ENCODE results near the gene CIDEB.

The CIDEB gene

DNA sequence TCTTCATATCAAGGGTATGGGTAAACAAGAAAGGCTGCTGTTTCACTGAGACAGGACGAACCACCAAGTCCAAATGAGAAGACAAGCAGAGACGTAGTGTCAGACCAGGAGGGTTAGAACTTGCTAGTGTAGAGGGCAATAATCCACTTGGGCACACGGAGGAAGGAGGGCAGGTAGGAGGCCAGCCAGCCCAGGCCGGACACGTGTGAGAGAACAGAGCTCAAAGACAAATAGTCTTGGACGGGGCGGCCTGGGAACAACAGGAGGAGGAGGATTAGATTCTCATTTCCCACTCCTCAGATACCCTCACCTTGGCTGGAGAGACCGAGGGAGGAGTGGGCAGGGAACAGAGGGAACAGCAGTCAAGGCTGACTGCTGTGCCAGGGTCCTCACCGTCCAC lies 17.0 kb downstream of the CIDEB start:
- DNase-seq (ENCODE audit: low spot score), result no peak

DNA sequence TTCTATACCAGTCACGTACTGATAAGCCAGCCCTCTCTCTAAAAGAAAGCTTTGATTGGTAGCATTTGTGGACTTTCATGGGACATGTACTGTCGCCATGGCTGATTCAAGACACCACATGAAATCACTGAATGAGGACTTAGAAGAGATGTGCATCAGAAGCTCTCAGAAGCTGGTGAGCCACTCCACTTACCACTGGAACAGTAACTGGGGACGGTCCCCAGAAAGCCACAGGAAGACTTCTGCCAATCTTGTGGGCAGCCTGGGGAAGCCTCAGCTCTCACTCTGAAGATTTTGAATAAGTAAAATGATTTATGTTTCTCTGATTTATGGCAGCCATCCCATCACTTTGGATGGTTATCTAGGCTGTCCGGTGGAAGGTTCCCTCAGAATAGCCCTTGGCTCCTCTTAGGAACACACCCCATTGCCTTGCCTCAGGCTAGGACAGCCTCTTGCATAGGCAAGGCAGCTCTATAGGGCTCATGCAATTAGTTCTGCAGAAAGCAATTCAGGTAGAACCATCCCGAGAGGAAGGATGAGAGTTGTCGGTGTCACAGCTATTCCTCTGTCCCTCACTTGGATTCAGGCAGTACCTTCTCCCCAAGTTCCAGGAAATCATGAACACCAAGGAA lies 18.0 kb downstream of the CIDEB start:
- no peak for DNase-seq (ENCODE audit: low spot score)

DNA sequence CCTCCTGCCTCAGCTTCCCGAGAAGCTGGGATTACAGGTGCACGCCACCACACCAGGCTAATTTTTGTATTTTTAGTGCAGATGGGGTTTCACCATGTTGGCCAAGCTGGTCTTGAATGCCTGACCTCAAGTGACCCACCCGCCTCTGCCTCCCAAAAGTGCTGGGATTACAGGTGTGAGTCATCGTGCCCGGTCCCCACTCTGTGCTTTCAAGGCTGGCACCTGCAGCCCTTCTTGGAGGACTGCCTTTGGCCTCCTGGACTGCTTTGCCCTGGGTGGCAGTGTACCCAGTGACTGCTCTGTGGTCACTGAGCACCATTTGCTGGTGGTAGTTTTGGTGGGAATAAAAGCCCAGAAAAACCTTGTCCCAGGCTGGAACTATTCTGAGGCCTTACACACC lies 20.8 kb downstream of the CIDEB start:
- no peak for DNase-seq (ENCODE audit: low spot score)

GRCh38 chr14:24285351-24285750 lies 22.4 kb downstream of the CIDEB start:
- DNase-seq (ENCODE audit: low spot score), result no peak

- DNase-seq (ENCODE audit: low spot score), result no peak
Observed at GRCh38 chr14:24284501-24285035, 23.2 kb downstream of the CIDEB start.

DNA sequence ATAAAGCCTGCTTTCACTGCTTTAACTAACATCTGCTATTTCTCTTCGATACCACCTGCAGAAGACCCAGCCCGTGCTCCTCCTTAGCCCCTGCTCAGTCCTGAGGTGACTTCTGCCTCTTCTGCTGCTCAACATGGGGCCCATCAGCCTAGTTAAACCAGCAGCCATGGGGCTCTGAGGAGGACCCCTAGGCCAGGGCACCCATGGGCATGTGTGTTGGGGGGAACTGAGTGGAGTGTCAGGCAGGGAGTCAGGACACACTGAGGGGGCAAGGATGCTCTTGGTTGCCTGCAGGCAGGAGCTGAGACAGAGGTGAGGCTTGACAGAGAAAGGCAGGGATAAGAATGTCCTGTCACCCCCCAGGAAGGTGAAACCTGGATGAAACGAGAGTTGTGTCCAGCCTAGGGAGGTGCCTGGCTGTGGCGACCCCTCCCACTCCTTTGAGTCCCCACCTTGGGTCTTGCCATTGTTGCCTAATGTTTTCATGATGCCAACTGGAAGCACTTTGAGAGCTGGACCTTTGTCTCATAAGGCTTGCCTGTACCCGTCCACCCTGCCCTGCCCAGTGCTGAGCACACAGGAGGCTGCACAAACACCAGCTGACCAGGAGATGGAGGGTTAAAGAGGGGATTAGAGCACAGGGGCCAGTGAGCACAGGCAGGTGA lies 23.8 kb downstream of the CIDEB start:
- DNase-seq (ENCODE audit: low spot score), result no peak

DNA sequence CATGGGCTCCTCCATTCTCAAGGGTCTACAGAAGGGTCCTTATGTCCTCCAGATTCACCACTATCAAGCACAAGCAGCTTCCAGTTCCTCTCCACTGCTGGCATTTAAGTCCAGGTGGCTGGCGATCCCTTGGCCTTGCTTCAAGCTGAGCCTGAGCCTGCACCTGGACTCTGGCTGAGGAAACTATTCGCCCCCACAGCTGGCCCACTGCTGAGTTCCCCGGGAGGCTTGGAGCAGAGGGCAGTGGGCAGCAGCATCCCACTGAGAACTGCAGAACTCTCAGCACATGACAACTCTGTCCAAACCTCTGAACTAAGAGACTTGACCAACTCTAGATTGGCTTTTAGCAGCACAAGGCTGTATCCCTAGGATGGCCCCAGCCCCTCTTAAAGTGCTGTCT lies 25.0 kb downstream of the CIDEB start:
- DNase-seq (ENCODE audit: low spot score), result no peak

DNA sequence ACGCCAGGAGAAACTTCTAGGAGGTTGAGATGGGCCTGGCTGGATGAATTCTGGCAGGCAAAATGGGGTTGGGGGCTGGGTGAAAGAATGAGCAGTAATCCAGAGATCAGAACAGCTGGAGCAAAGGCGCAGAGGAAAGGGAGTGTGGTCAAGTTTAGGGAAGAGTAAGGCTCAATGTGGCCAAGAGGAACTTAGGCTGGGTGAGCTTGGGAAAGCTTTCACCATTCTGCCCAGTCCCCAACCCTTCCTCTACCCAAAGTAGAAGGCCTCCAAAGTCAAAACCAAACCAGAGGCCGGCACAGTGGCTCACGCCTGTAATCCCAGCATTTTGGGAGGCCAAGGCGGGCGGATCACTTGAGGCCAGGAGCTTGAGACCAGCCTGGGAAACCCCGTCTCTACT lies 26.1 kb downstream of the CIDEB start:
- DNase-seq (ENCODE audit: low spot score), result no peak

- DNase-seq (ENCODE audit: low spot score), result no peak
Observed at GRCh38 chr14:24280797-24281460, 26.8 kb downstream of the CIDEB start.

DNA sequence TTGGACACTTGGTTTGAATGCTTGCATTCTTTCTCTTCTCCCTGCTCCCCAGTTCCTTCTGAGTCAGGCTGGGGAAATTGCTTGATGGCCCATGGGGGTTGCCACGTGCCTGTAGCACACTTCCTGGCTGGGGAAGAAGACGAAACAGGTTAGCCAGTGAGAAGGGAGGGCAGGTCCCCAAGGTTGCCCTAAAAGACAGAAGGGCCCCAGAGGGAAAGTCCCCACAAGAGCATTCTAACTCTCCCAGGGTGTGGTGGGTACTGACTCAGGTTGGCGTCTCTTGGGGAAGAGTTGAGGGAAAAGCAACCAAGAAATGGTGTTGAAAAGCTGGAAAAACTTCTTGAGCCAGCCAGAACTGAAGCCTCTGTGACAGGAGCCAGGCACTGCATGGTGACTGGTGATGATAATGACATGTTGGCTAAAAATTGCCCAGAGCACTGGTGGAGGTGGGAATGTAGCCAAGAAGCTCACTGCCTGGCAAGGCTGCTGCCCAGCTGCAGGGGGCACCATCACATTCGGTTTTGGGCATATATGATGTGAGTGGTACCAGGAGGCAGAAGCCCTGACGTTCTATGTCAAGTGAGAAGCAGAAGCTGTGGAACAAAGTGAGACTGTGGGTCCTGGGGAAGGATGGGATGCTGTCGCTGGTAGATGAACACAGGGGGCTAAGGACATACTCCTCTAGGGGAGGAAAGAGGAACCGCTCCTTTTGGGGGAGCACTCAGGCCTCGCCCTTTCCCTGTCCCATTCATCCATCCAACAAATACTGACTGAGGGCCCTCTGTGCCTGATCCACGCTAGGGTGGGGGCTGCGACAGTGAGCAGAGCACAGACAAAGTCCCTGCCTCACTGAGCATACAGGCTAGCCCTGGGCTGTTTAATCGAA lies 28.2 kb downstream of the CIDEB start:
- DNase-seq (ENCODE audit: low spot score), result no peak

DNA sequence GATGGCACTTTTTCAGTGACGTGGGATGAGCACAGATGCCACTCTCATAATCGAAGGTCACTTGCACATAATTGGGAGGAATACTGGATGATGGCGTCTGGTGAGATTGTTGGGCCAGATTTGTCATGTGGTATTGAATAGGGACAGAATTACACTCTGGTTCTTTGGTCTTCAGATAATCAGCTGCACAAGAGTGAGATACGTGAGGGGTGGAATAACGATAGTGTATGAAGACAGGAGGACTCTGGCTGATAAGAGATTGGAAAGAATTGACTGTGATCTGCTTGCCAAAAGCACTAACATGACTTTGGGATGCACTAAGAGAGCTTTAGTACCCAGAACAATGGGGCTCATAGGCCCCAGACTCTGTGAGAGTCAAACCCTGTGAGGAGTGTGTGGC lies 29.4 kb downstream of the CIDEB start:
- no peak for DNase-seq (ENCODE audit: low spot score)

GRCh38 chr14:24277606-24278321 lies 30.0 kb downstream of the CIDEB start:
- no peak for DNase-seq (ENCODE audit: low spot score)

DNA sequence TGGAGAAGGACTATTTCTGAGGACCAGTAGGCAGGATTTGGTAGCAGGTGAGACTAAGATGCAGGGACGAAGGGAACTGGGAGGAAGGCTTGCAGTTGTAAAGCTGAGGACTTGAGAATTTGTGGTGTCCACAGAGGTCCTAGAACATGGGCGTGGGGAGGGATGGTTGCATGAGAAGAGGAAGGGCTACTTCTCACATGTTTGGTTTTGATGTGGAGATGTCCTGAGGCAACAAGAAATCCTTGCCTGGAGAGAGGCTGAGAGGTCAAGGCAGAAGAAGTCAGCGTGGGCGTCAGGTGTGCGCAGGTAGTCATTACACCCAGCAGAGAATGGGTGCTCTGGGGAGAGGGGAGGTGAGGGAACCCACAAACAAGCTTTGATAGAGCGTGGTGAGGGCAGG lies 30.7 kb downstream of the CIDEB start:
- no peak for DNase-seq (ENCODE audit: low spot score)

DNA sequence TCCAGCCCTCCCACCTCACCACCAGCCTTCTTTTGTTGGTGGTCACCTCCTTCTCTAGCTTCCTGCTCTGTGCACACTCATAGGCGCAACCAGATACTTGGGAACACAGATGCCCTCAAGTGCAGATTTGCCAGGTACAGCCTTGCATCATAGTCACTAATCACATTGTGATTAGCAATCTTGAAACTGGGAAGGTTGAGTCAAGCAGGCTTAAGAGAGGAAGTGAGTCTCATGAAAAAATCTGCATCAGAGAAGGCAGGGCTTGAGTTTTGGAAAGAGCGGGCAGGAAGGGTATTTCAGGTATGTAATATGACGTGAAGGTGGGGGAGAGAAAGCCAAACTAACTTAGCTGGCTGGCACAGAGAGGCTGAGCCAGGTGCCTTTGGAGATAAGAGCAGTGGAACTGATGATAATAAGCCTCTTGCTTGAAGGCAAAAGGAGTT lies 33.7 kb downstream of the CIDEB start:
- DNase-seq (ENCODE audit: low spot score), result no peak

- no peak for DNase-seq (ENCODE audit: low spot score)
Observed at GRCh38 chr14:24273422-24273998, 34.3 kb downstream of the CIDEB start.

DNA sequence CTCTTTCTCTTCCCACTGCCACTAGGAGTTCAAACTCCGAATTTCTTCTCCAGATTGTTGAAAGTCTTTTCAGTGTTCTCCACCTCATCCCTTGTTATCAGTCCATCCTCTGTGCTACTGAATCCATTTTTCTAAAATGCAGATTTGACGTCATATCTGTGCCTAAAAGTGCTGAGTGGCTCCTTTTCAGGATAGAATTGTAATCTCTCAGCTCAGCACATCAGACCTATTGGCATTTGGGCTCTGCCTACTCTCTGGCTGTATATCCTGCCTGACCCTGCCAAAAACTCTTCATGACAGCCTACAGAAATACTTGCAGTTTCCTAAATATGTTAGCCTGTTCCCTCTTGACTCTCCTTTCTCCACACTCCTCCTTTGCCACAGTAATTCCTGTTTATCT lies 35.3 kb downstream of the CIDEB start:
- DNase-seq (ENCODE audit: low spot score), result no peak

- no peak for DNase-seq (ENCODE audit: low spot score)
Observed at GRCh38 chr14:24271834-24272263, 35.9 kb downstream of the CIDEB start.

- peak; percentile 91 for DNase-seq (ENCODE audit: low spot score)
Observed at GRCh38 chr14:24271134-24271833, 36.5 kb downstream of the CIDEB start, which contains the start of gene RABGGTA. Gene RABGGTA, minus strand, starts transcription at chr14:24271597. Its CDS starts 482 bp downstream, at chr14:24271115.

- DNase-seq (ENCODE audit: low spot score), result no peak
Observed at GRCh38 chr14:24270537-24271133, 37.1 kb downstream of the CIDEB start.
